ENCODE results near the gene PDHX. TPM values are rescaled to one million over a fixed set of nuclear protein-coding genes. Genes with fewer than 3 reads are reported as not detected.

The PDHX gene
- total and polyA plus RNA-seq, 10 of the 15 experiments (the other 5 are each of a cell fraction or from before 2014, with no cell fraction given): 14.5 to 41.9 (median 28.0) TPM

DNA sequence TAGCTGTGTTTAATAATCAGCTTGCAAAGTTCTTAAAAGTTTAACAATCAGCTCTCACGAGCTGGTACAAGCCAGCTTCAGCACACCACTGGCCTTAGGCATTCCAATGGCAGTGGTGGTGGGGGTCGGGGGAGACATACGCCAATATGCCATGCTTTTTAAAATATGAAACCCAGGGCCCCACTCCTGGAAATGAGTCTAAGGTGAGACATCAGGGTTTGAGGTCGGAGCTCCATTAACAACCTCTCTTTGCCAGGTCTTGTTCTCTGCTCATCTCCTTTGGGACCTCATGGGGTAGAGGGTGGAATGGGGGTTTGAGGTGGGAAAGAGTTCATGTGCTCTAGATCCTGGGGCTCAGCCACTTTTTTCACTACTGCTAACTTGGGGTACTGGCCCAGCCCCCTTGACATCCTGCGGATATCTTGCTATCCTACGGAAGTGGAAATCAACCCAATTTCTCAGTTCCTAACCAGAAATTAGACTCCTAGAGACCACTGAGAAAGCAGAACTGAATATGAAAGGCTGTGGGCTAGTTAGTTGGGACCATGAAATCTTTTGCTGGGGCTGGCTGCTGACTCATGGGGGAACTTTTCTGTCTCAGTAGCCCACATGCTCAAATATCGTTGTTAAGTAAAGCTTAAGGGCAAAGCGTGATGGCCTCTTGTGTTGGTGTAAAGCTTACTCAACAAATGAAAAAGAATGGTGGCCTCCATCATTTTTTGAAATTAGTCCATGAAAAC, 90.1 kb downstream of the PDHX start (continued):
- no peak for TF ChIP-seq ZBTB11 (CRISPR knock-in tag; IDR thresholded peaks at IDR 0.05)
- no peak for TF ChIP-seq SIN3A (IDR thresholded peaks at IDR 0.05; ENCODE audit: low read depth, low read length)
- TF ChIP-seq USF2 (IDR thresholded peaks at IDR 0.05; ENCODE audit: borderline replicate concordance, low read depth, low read length): no peak
- TF ChIP-seq SMC3 (IDR thresholded peaks at IDR 0.05; ENCODE audit: borderline replicate concordance, low read length): peak; percentile 19; the same call in 1 of the 2 replicates
- TF ChIP-seq YBX1 (IDR thresholded peaks at IDR 0.05): no peak
- no peak for TF ChIP-seq KLF5 (IDR thresholded peaks at IDR 0.05; ENCODE audit: partially characterized antibody)
- peak; percentile 87 for TF ChIP-seq MLLT1 (IDR thresholded peaks at IDR 0.05)
- TF ChIP-seq EP300 (IDR thresholded peaks at IDR 0.05; ENCODE audit: borderline replicate concordance in 1 of 2, control insufficient read depth in 1 of 2, low read depth in 2 of 2, low read length in 2 of 2): peak; percentile 83 to 94; a peak in 3 of 4 replicates
- no peak for TF ChIP-seq FOXK2 (IDR thresholded peaks at IDR 0.05)
- no peak for TF ChIP-seq ESRRA (IDR thresholded peaks at IDR 0.05; ENCODE audit: low read length)
- TF ChIP-seq SIX5 (IDR thresholded peaks at IDR 0.05; ENCODE audit: low read depth, low read length, severe bottlenecking): no peak
- TF ChIP-seq MXI1 (IDR thresholded peaks at IDR 0.05; ENCODE audit: low read depth, low read length): 0 out of 2 replicates have a peak, but pooled peaks have one; percentile 15
- no peak for TF ChIP-seq CTCF (IDR thresholded peaks at IDR 0.05 in 2 of 3, conservative IDR thresholded peaks at IDR 0.05 in 1 of 3; ENCODE audit: control insufficient read depth in 2 of 3, extremely low read depth in 1 of 3, insufficient read depth in 1 of 3, low read depth in 3 of 3, low read length in 3 of 3)
- TF ChIP-seq NR2C2 (IDR thresholded peaks at IDR 0.05; ENCODE audit: borderline replicate concordance, control insufficient read depth, insufficient read length, low read depth): no peak
- peak; percentile 99 for TF ChIP-seq SPI1 (IDR thresholded peaks at IDR 0.05; ENCODE audit: borderline replicate concordance, insufficient read depth, low read depth, low read length)
- TF ChIP-seq MTA2 (IDR thresholded peaks at IDR 0.05; ENCODE audit: low read depth): peak; percentile 97
- no peak for TF ChIP-seq RFX5 (IDR thresholded peaks at IDR 0.05; ENCODE audit: low read depth, low read length)

Data from GM12878 (cell line).